RPMI7951 (cell line): Measurements from ENCODE around the gene EFCAB14. TPM values are rescaled to one million over a fixed set of nuclear protein-coding genes. Genes with fewer than 3 reads are reported as not detected.
"Not testable (repeated sequence)": the region's sequence is repeated elsewhere in the genome, so short reads cannot be mapped to it uniquely, and the experiment has no call there.

Source experiments
- DNase-seq: peaks from one replicate; pipeline ENCODE4 v3.0.0-alpha.2; 2012; ENCODE audit warnings: low read depth
- total RNA-seq: library from RNA; depleted of rRNA; stranded (reverse); fragments of >200 nt; shearing (Covaris generic); gene quantifications from 2 replicates; pipeline ENCODE4 v1.2.3, GENCODE V29; 2014; rRNA removed

The EFCAB14 gene, protein sequence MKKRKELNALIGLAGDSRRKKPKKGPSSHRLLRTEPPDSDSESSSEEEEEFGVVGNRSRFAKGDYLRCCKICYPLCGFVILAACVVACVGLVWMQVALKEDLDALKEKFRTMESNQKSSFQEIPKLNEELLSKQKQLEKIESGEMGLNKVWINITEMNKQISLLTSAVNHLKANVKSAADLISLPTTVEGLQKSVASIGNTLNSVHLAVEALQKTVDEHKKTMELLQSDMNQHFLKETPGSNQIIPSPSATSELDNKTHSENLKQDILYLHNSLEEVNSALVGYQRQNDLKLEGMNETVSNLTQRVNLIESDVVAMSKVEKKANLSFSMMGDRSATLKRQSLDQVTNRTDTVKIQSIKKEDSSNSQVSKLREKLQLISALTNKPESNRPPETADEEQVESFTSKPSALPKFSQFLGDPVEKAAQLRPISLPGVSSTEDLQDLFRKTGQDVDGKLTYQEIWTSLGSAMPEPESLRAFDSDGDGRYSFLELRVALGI
- total RNA-seq = 52.2 and 66.0 TPM in 2 replicates

DNA sequence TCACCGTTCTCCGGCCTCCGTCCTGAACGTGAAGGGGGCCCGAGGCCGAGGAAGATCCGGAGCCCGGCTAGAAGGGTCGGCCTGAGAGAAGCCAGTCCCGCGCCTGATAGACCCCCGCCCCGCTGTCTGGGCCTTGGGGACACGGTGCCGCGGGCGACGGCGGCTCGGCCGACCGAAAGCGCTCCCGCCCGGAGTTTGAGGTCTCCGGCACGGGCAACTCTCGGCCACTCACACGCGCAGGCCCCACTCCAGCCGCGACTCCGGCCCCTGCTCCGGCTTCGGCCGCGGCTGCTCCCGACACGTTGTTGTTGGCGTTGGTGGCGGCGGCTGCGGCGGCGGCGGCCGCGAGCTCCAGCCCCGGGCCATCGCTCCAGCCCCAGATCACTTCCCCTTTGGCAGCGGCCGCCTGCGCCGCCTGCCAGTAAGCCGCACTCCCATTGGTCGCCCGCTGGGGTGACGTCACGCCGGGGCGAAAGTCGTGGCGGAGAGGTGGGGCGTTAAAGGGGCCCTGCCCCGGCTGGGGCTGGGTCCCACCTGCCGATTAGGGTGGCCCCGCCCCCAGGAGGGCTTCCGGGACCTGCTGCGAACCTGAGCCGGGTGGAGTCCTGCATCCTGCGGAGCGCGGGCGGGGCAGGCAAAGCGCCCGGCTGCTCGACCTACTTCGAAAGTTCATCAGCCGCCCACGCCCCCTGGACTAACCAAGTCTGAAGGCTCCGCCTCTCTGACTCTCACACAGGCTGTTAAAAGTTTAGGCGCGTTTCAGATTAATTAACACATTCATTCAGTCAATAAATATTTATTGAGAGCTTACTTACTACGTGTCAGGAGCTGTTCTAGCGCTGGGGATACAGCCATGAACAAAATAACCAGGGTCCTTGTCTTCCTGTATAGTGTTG, at the start of gene EFCAB14:
Gene EFCAB14, minus strand, starts transcription at position 388 of the 896 bp plus-strand sequence. CDS start 1,027 bp downstream, outside the sequence.
- peak; percentile 84 for DNase-seq

DNA sequence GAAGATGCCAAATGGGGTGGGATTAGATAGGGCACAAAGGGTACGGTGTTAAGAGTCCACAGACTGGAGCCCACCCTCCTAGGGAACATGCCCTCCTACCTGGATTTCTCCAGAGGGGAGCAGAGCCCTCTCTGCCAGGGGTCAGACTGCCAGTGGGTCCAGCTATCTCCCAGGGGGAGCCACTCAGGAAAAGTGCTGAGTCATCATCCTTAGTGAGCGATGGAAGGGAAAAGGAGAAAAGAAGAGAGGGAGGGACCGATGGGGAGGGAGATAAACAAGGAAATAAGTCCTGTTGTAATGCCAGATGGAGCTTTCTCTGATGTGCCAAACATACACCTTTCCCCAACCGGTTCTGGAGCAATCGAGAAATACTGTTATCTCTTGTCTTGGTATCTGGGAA, 49.5 kb upstream of the EFCAB14 start:
- DNase-seq = no peak

DNA sequence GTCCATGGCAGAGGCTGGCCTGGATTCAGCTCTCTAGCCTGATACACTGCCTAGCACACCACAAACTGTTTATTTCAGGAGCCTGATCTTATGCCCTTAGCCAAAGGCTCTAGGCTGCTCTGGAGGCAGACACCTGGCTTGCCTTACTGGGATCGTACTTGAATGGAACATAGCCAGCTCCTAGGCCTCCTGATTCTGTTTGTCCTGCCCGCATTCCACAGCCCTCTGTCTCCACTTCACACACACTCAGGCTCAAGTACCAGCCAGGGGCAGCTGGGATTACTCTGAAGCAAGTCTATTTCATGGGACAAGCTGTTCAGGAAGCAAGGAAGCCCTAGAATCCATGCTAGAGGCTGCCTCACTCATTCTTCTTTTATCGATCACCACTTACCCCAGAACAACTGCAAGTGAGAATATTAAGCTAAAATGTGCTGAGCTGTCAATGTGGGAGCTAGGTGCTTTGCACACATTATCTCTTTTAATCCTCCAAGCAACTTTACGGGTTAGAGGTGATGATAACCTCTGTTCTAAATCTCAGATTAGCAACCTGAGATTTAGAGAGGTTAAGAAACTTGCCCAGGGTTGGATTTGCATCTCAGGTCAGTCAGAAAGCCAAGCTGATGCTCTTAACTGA, 48.9 kb upstream of the EFCAB14 start:
- DNase-seq = no peak

DNA sequence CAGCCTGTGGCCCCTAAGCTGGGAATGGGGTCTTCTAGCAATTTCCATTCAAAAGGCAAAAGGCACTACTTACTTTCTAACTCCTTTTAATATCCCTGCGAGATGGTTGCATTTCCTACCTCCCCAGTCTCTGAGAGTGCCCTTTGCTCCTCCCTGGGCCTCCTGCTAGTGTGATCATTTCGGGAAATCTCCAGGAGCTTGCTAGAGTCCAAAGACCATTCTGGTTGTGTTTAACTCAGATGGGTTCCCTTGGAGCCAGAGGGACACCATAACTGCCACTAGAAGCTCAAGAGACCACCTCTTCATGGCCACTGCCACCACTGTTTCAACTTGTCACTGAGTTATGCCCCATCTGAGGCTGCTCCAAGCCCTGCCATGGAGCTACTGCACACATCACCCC, 45.5 kb upstream of the EFCAB14 start:
- no peak for DNase-seq

GRCh38 chr1:46761740-46762139, 42.8 kb upstream of the EFCAB14 start:
- no peak for DNase-seq

GRCh38 chr1:46760558-46761166, 41.7 kb upstream of the EFCAB14 start:
- no peak for DNase-seq

DNA sequence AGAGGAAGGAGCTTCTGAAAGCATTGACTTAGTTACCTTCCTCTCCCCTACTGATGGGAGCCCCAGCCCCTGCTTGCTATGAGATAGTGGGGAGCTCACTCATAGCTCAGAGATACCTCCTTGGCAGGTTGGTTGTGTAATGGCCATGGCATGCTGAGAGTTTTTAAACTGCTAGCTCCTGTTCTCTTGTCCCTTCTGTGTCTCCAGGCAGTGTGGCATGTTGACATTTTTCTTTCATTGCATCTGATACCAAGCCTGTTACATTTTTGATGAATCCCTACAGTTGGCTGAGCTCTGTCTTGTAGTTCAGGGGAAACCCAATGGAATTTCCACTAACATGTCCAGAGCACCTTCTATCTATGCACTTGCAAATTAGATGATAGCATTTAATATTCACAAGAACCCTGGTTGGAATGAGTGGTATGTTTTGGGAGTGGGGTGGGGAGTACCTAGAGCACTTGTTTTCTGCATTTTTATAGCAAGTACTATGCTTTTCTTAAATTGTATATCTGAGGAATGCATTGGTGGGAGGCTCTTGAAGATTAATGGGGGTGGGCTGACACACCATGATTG, 39.1 kb upstream of the EFCAB14 start:
- no peak for DNase-seq

DNA sequence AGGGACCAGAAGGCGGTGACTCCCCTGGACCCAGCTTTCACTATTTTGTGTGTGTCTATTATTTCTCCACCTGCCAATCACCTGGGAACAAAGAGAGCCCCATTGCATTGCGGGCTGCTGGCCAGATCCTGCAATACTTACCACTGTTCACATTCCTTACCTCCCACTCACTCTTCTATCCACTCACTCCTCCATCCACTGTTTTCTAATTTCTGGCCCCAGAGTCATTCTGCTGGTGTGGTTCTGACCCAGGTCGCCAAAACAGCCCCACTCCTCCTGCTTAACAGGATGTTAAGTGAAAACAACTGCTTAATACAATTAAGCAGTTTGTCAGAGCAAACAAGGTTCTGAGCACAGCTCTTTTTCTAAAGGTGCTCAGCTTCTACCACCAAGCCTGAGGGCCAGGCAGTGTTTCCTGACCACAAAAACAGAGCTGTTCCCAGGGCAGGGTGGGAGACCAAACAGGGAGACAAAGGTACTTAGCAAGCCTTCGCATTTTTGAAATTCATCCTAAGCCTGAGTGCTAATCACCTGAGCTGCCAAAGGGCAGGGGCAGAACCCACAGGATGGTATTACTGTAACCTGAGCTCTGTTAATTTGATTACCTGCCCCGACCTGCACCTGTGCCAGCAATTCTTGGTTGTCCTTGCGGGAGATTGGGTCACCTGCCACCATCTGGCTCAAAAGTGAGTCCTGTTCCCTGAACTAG, 38.5 kb upstream of the EFCAB14 start:
- no peak for DNase-seq

DNA sequence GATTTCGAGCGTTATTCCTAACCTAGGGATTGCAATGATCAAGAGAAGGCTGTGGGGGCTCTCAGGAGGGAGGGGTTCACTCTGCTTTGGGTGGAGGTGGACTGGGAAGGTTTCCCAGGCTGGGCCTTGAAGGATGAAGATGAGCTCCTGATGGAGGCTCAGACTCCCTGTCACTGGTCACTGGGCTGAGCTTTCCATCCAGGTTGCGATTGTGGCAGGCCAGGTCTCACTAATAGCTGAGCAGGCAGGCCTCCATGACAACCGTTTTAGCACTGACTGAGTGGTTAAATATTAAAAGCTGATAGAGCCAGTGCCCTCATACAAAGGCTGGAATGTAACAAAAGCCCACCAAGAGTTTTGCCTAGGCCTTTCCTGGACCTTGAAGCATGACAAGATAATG, 36.2 kb upstream of the EFCAB14 start:
- DNase-seq = no peak

GRCh38 chr1:46754707-46755106, 35.8 kb upstream of the EFCAB14 start:
- not testable (repeated sequence) for DNase-seq

DNA sequence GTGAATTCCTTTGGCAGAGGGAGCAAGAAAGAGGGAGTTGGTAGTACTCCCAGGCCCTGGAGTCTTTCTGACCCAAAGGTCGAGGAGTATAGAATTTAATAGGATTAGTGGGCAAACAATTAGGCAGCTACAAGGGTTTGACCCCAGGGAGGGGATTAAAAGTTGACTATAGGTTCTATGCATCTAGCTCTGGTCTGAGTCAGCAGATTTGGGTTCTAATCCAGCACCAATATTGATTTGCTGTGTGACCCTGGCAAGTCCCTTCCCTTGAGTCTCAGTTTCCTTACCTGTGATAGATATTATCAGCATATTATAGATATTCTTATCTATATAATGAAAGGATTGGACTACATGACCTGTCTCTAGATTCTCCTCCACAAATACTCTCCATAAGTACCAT, 35.1 kb upstream of the EFCAB14 start:
- DNase-seq = no peak

DNA sequence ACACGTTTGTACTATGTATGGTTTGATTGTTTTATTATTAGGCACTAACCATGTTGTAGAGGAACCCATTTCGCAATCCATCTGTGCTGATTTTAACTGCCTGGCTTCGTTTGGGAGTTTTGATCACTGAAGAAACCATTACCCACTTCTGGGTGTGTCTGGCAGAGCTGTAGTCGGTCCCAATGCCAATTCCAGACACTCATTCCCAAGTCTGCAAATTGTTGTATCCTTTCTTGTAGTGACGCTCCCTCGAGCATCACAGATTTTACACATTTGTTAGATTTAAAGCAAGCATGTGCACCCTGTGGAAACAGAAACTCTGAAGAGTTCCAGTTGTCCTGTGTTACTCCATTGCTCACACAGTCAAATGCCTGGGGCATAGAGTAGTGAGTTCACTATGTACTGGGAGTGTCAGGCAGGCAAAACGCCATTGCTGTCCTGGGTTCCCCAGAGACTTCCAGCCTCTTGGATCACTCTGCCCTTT, 31.0 kb upstream of the EFCAB14 start:
- DNase-seq = peak; percentile 11

GRCh38 chr1:46749404-46749803, 30.5 kb upstream of the EFCAB14 start:
- DNase-seq = peak; percentile 61

DNA sequence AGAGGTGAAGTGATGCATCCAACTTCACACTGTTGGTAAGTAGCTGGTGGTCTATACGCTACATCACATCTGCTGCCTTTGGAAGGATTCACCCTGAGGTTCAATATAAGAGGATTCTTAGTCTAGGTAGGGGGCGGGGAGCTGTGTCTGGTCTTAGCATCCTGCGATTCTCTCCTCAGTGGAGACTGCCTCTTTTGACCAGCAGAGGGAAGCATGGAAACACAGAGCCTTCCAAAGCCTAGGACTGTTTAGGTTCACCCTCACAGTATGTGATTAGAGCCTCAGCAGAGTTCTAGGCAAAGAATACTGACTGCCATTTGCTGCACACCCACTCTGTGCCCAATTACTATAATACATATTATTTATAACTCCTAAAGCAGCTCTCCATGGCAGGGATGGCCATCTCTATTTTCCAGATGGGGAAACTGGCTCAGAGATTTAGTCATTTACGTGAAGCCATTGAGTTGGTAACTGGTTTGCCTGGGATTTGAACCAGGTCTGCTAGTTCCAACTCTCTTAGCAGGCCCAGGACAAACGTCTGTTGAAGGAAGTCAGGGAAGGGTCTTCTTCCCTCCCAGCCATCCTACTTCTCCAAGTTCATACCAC, 28.9 kb upstream of the EFCAB14 start:
- peak; percentile 51 for DNase-seq

- DNase-seq = no peak
Measured at GRCh38 chr1:46742069-46742468, 23.2 kb upstream of the EFCAB14 start.

DNA sequence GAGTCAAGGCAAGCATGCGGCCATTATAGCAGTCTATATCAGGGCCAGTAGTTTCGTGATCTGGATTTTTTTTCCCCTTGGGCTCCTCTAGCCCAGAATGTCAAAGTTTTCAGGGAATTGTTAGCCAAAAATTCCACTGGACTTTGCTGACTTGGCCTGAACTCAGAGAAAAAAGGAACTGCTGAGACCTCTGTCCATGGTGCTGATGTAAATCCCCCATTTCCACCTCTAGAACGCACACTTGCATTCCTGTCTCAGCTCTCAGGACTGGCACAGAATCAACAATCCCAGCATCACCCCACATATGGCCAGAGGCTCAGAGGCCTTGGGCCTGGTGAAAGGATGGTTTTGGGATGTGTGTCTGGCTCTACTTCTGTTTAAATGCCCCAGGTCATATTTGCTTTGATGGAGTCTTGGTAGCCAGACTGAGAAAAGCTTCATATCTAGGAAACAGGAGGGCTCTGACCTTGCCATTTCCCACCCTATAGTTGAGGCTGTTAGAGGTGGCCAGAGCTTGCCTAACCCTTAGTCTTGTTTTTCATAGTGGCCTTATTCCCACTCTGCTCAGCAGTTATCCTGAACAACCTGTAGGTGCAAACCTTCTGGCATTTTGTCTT, 16.9 kb upstream of the EFCAB14 start:
- DNase-seq = peak; percentile 62

DNA sequence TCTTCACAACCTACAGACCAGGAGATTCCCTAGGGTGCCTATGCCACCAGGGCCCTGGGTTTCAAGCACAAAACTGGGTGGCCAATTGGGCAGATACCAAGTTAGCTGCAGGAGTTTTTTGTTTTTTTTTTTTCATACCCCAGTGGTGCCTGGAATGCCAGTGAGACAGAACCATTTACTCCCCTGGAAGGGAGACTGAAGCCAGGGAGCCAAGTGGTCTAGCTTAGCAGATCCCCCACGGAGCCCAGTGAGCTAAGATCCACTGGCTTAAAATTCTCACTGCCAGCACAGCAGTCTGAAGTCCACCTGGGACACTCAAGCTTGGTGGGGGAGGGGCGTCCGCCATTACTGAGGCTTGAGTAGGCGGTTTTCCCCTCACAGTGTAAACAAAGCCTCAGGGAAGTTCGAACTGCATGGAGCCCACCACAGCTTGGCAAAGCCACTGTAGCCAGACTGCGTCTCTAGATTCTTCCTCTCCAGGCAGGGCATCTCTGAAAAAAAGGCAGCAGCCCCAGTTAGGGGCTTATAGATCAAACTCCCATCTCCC, 9.5 kb upstream of the EFCAB14 start:
- not testable (repeated sequence) for DNase-seq

DNA sequence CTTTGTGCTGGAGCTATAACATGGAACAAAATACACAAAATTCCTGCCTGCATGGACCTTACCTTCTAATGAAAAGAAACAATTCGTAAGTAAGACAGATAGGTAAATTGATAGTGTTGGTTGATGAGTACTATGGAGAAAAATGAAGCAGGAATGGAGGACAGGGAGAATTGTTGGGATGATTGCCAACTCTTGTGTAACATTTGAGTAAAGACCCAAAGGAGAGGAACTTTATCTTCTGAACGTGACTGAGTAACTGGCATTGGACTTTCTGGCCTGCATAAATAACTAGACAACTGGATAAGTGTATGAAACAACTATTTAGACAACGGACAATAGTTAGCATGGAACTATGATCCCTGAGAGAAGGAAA, 6.8 kb upstream of the EFCAB14 start:
- no peak for DNase-seq
